Neural progenitor cell (in vitro differentiated cells): ENCODE data around the gene CD28.

Source experiments
- EZH2 ChIP-seq: fragments of 200-600 bp; sonication (generic); IDR thresholded peaks from 2 replicates; pipeline ENCODE4 v1.6.1; 2017; ENCODE audit warnings: antibody characterized with exemption, mild to moderate bottlenecking, moderate library complexity
- EZH2phosphoT487 ChIP-seq: fragments of 200-600 bp; sonication (generic); IDR thresholded peaks from 2 replicates; pipeline ENCODE4 v1.6.1; 2017; ENCODE audit warnings: antibody characterized with exemption
- TF ChIP-seq, protein P1 (sequence below): fragments of 200-600 bp; sonication (generic); IDR thresholded peaks from 2 replicates; pipeline ENCODE4 v1.5.1; 2017; ENCODE audit warnings: antibody characterized with exemption, mild to moderate bottlenecking

DNA sequence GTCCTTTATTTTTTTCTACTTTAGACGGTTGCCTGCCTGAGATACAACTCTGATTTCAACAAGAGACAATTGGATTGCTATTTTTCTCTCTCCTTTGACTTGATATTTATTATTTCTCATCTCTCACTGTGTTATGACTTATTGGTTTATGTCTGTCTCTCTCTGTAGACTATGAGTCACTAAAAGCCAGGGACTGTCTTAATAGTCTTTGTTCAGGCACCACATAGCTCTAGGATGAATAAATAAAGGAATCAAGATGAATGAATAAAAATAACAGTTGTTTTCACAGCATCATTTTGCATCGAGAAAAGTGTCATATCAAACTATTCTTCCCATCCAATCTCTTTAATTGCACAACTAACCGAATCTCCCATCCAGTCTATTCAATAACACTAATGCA lies 31.4 kb upstream of the CD28 start:
- TF ChIP-seq, protein P1, sequence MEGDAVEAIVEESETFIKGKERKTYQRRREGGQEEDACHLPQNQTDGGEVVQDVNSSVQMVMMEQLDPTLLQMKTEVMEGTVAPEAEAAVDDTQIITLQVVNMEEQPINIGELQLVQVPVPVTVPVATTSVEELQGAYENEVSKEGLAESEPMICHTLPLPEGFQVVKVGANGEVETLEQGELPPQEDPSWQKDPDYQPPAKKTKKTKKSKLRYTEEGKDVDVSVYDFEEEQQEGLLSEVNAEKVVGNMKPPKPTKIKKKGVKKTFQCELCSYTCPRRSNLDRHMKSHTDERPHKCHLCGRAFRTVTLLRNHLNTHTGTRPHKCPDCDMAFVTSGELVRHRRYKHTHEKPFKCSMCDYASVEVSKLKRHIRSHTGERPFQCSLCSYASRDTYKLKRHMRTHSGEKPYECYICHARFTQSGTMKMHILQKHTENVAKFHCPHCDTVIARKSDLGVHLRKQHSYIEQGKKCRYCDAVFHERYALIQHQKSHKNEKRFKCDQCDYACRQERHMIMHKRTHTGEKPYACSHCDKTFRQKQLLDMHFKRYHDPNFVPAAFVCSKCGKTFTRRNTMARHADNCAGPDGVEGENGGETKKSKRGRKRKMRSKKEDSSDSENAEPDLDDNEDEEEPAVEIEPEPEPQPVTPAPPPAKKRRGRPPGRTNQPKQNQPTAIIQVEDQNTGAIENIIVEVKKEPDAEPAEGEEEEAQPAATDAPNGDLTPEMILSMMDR, result no peak
- TF ChIP-seq EZH2phosphoT487, result no peak
- TF ChIP-seq EZH2, result no peak
